ENCODE results near the gene COP1. TPM values are rescaled to one million over a fixed set of nuclear protein-coding genes. Genes with fewer than 3 reads are reported as not detected.

Gene COP1
- total and polyA plus RNA-seq, 2 of the 8 experiments (the other 6 are each of a cell fraction or from before 2014, with no cell fraction given) = 26.2 to 44.9 TPM

- 95% methylated on average over 3 of the region's 3 CpGs; no CpG with 5 or more reads in 1 of the 2 experiments for WGBS, 2 experiments (ENCODE audit: extremely low coverage in 1 of 2, insufficient coverage in 1 of 2, insufficient read length in 1 of 2, insufficient replicate concordance in 2 of 2, low coverage in 1 of 2, low lambda C conversion rate in 2 of 2, missing lambda C conversion rate in 1 of 2)
- no peak for FAIRE-seq
Observed at GRCh38 chr1:176187001-176187400, 20.1 kb downstream of the COP1 start.

More at GRCh38 chr1:176187001-176187400, 20.1 kb downstream of the COP1 start:
- Histone ChIP-seq H2BK20ac (ENCODE audit: low read length) (no peak overlapping the region), H4K5ac (ENCODE audit: insufficient read length, low read depth, low read length) (no peak overlapping the region), H3K9ac (replicated peaks in 1 of 4; ENCODE audit: extremely low read depth in 1 of 4, low read depth in 3 of 4, low read length in 3 of 4) (no peak overlapping the region), H3K23ac (ENCODE audit: insufficient read length) (no peak overlapping the region), H3K18ac (ENCODE audit: extremely low read depth, low read length) (no peak overlapping the region), H3K36me3 (ENCODE audit: control insufficient read depth in 2 of 4, insufficient read depth in 4 of 4, low read length in 3 of 4) (no peaks in the 10 kb centered on the region), H4K20me1 (replicated peaks in 1 of 2; ENCODE audit: control insufficient read depth in 1 of 2, insufficient read depth in 2 of 2, low read length in 2 of 2) (peaks cover 4 to 15% of the 10 kb centered on the region in 2 experiments), H3K23me2 (ENCODE audit: low read depth, low read length) (no peaks in the 10 kb centered on the region), H3K56ac (replicated peaks; ENCODE audit: insufficient read length, low read depth, low read length) (no peak overlapping the region), H2BK120ac (replicated peaks; ENCODE audit: low read depth, low read length) (no peak overlapping the region), H3K79me2 (ENCODE audit: control insufficient read depth in 1 of 2, insufficient read depth in 2 of 2, low read length in 2 of 2) (peaks cover 3 to 94% of the 10 kb centered on the region in 2 experiments; a peak in 3 of 4 replicates), H3K14ac (ENCODE audit: insufficient read length) (no peak overlapping the region), H3K4me1 (replicated peaks in 1 of 4; ENCODE audit: control insufficient read depth in 3 of 4, insufficient read depth in 4 of 4, low read length in 3 of 4) (peaks cover 0 to 5% (median 0%) of the 10 kb centered on the region in 4 experiments; a peak in 4 of 7 replicates), H3K4me3 (ENCODE audit: extremely low read depth in 1 of 4, insufficient read depth in 2 of 4, low read depth in 3 of 4, low read length in 4 of 4) (no peak overlapping the region), H2BK15ac (ENCODE audit: low read length) (no peak overlapping the region), H4K8ac (ENCODE audit: extremely low read depth, insufficient read depth, low read length) (no peak overlapping the region), H2AK5ac (ENCODE audit: low read depth, low read length) (no peak overlapping the region), H2AFZ (ENCODE audit: low read length) (no peak overlapping the region), H3K79me1 (ENCODE audit: low read depth, low read length) (no peaks in the 10 kb centered on the region; the same call in 1 of the 2 replicates), H3K27ac (ENCODE audit: low read depth, low read length) (no peak overlapping the region), H2BK12ac (ENCODE audit: low read depth, low read length) (no peak overlapping the region), H3K4ac (replicated peaks; ENCODE audit: insufficient read length, low read depth, low read length) (no peak overlapping the region), H3K4me2 (ENCODE audit: insufficient read depth in 1 of 2, low read depth in 2 of 2, low read length in 2 of 2) (no peak overlapping the region), H3K27me3 (replicated peaks in 1 of 4; ENCODE audit: control insufficient read depth in 3 of 4, extremely low read depth in 1 of 4, insufficient read depth in 3 of 4, low read length in 3 of 4) (no peaks in the 10 kb centered on the region), H4K91ac (replicated peaks; ENCODE audit: insufficient read length, low read length) (no peak overlapping the region), H3K9me3 (ENCODE audit: insufficient read depth in 2 of 2, low read depth in 1 of 2, low read length in 1 of 2) (no peaks in the 10 kb centered on the region), H2BK5ac (ENCODE audit: low read depth, low read length) (no peak overlapping the region)
- ChIA-PET CTCF (ENCODE audit: partially characterized antibody) (no interaction called here), POLR2A (ENCODE audit: partially characterized antibody) (interaction anchor here (1.2 to 1.4 kb wide), 2 partner anchors 9 to 21 kb away, joined by 3 to 5 read pairs; no protein-coding TSS in a partner anchor)
- no peak for TF ChIP-seq E2F6 (IDR thresholded peaks at IDR 0.05)
- DNase-seq (ENCODE audit: low read depth in 1 of 2, low spot score in 2 of 2) = no peak
